GM12891 (cell line): ENCODE data around the gene RTKN2.

Experiments
- POLR2A ChIP-seq: IDR thresholded peaks from 2 replicates; pipeline ENCODE4 v1.6.1; 2011; ENCODE audit warnings: low read depth, low read length, control low read depth
- POLR2AphosphoS5 ChIP-seq: IDR thresholded peaks from 2 replicates; pipeline ENCODE4 v1.6.1; 2011; ENCODE audit warnings: low read depth, low read length, control low read depth
- SPI1 ChIP-seq: IDR thresholded peaks from 2 replicates; pipeline ENCODE4 v1.6.1; 2011; ENCODE audit warnings: low read depth, low read length, control low read depth
- TAF1 ChIP-seq: IDR thresholded peaks from 2 replicates; pipeline ENCODE4 v1.6.1; 2011; ENCODE audit warnings: low read depth, low read length, control low read depth

DNA sequence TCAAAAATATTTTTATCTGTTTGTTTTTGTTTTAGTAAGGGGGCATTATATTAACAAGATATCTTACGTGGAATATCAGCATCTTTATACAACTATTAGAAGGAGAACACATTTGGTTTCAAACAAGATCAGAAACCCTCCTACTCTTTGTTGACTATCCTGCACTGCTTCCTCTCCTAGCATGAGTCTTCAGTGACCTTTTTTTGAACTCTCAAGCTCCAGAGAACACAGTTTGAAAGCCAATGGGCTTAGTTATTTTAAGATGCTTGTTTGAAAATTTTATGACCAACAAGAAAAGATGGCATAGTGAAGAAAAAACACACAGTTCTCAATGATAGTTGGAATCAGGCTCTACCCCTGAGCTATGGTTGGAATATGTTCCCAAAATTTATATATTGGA is 37.2 kb upstream of the RTKN2 start:
- TF ChIP-seq TAF1 (no peak), POLR2A (no peak), POLR2AphosphoS5 (no peak), SPI1 (no peak)
